IPS-15b (cell line): Measurements from ENCODE around the gene FGF21.
"Not testable (repeated sequence)": the region's sequence is repeated elsewhere in the genome, so short reads cannot be mapped to it uniquely, and the experiment has no call there.

Source experiments
- H3K27me3 ChIP-seq: one replicate; pipeline ENCODE4 v1.6.1; 2013; ENCODE audit warnings: low read length; ENCODE audit not compliant: control insufficient read depth, insufficient read depth
- H3K36me3 ChIP-seq: one replicate; pipeline ENCODE4 v1.6.1; 2013; ENCODE audit warnings: low read length; ENCODE audit not compliant: control insufficient read depth, insufficient read depth
- H3K4me1 ChIP-seq: one replicate; pipeline ENCODE4 v1.6.1; 2013; ENCODE audit warnings: mild to moderate bottlenecking, low read length; ENCODE audit not compliant: control insufficient read depth, insufficient read depth
- H3K4me3 ChIP-seq: one replicate; pipeline ENCODE4 v1.5.1; 2013; ENCODE audit warnings: low read depth, low read length
- H3K9ac ChIP-seq: one replicate; pipeline ENCODE4 v1.6.1; 2013; ENCODE audit warnings: low read depth, mild to moderate bottlenecking, low read length
- H3K9me3 ChIP-seq: one replicate; pipeline ENCODE4 v1.6.1; 2013; ENCODE audit warnings: mild to moderate bottlenecking, low read length; ENCODE audit not compliant: control insufficient read depth, insufficient read depth

Gene FGF21

DNA sequence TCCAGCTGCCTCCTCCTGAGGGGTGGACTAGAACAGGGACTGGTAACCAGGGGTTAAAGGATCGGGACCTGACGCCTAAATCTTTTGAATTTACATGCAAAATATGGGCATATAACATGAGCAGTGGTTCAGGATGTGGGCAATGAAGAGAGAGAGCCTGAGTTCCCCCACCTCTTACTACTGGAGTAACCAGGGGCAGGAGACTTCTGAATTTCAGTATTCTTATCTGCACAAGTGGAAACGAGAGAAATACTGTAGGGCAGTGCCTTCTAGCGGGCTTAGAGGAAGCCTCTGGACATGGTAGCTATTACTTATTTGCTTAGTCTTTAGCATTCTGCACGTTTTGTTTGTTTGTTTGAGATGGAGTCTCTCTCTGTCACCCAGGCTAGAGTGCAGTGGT is 29.2 kb downstream of the FGF21 start:
- no peaks in the 10 kb centered on the region for H3K9me3 ChIP-seq
- H3K27me3 ChIP-seq: peaks cover 4% of the 10 kb centered on the region
- no peaks in the 10 kb centered on the region for H3K4me1 ChIP-seq
- no peak overlapping the region for H3K9ac ChIP-seq
- no peak overlapping the region for H3K4me3 ChIP-seq
- no peaks in the 10 kb centered on the region for H3K36me3 ChIP-seq

DNA sequence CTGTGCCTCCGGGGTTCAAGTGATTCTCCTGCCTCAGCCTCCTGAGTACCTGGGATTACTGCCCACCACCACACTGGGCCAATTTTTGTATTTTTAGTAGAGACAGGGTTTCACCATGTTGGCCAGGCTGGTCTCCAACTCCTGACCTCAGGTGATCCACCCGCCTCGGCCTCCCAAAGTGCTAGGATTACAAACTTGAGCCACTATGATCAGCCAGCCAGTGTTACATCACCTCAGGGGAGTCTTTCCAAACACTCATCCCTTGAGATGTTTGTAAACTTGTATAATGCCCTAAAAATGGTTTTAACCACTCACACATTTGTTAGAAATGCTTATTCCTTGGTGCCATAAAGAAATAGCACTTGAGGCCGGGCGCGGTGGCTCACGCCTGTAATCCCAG is 31.1 kb downstream of the FGF21 start:
- H3K36me3 ChIP-seq, H3K4me3 ChIP-seq, H3K9ac ChIP-seq, H3K9me3 ChIP-seq, H3K27me3 ChIP-seq, H3K4me1 ChIP-seq: not testable (repeated sequence)

DNA sequence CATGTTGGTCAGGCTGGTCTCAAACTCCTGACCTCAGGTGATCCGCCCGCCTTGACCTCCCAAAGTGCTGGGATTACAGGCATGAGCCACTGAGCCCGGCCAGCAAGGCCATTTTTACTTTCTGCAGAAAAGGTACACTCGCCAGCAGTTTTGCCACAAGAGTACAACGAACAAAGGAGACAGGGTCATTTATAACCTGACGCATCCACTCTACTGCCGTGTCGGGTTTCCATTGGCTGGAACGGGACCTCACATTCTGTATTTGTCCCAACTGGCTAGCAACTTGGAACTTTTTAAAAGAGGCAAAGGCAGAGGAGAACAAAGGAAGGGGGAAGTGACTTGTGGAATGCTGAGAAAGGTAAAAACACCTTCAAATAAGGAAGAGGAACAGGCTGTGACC is 32.0 kb downstream of the FGF21 start:
- not testable (repeated sequence) for H3K36me3 ChIP-seq, H3K27me3 ChIP-seq, H3K4me1 ChIP-seq, H3K4me3 ChIP-seq, H3K9me3 ChIP-seq, H3K9ac ChIP-seq

DNA sequence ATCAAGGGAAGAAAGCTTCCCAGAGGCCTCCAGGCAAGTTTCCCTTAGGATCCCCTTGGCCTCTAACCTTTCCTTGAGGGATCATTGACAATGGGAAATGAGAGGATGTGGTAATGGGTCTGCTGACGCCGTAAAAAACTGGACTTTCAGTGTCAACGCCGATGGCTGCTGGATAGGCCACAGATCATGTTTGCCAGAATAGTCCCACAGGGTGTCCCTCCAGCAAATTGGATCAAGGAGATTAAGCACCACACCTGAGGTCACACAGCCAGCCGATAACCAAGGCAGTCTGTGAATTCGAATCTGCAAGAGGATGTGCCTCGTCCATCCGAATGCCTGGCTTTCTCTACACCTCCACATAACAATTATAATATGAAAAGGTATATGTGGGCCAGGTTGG is 37.9 kb downstream of the FGF21 start:
- H3K4me3 ChIP-seq: no peak overlapping the region
- peaks cover 7% of the 10 kb centered on the region for H3K36me3 ChIP-seq
- no peaks in the 10 kb centered on the region for H3K9me3 ChIP-seq
- H3K4me1 ChIP-seq: no peaks in the 10 kb centered on the region
- H3K9ac ChIP-seq: peak overlapping the region; percentile 3
- H3K27me3 ChIP-seq: no peaks in the 10 kb centered on the region

- Histone ChIP-seq H3K27me3 (no peaks in the 10 kb centered on the region), H3K9ac (no peak overlapping the region)
Observed at GRCh38 chr19:48794291-48794690, 39.0 kb downstream of the FGF21 start.

GRCh38 chr19:48795055-48795684 is 39.8 kb downstream of the FGF21 start:
- Histone ChIP-seq H3K4me1 (peaks cover 3% of the 10 kb centered on the region), H3K27me3 (no peaks in the 10 kb centered on the region), H3K9ac (peak overlapping the region; percentile 71), H3K36me3 (peaks cover 7% of the 10 kb centered on the region), H3K9me3 (no peaks in the 10 kb centered on the region), H3K4me3 (peak overlapping the region; percentile 94)

More at GRCh38 chr19:48794291-48794690, 39.0 kb downstream of the FGF21 start:
- H3K9me3 ChIP-seq: no peaks in the 10 kb centered on the region
- H3K4me3 ChIP-seq: no peak overlapping the region
- H3K4me1 ChIP-seq: peaks cover 2% of the 10 kb centered on the region
- H3K36me3 ChIP-seq: peaks cover 7% of the 10 kb centered on the region

- H3K4me1 ChIP-seq: peaks cover 3% of the 10 kb centered on the region
- no peaks in the 10 kb centered on the region for H3K9me3 ChIP-seq
- H3K4me3 ChIP-seq: no peak overlapping the region
- H3K9ac ChIP-seq: no peak overlapping the region
- no peaks in the 10 kb centered on the region for H3K27me3 ChIP-seq
- H3K36me3 ChIP-seq: peaks cover 7% of the 10 kb centered on the region
Observed at GRCh38 chr19:48795685-48796070, 40.4 kb downstream of the FGF21 start.

GRCh38 chr19:48796298-48797083 is 41.2 kb downstream of the FGF21 start:
- Histone ChIP-seq H3K4me3 (no peak overlapping the region), H3K9me3 (no peaks in the 10 kb centered on the region), H3K36me3 (peaks cover 7% of the 10 kb centered on the region), H3K4me1 (peaks cover 3% of the 10 kb centered on the region), H3K9ac (no peak overlapping the region), H3K27me3 (no peaks in the 10 kb centered on the region)

DNA sequence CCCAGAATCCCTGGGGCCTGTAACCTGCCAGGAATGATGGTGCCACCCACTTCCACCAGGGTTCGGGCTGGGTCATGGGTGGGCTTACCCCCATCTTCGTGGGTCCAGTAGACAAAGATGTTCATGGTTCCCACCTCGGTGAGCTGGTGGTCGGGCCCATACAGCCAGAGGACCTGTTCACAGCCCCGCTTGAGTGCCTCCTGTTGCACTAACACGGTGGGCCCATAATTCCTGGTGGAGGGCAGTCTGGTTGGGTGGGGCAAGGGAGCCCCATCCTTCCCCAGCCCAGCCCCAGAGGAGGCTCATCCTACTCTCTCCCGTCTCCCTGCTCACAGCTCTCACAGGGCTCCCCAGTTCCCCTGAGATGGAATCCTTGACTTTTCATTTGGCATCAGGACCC is 41.8 kb downstream of the FGF21 start:
- Histone ChIP-seq H3K27me3 (no peaks in the 10 kb centered on the region), H3K9me3 (no peaks in the 10 kb centered on the region), H3K9ac (no peak overlapping the region), H3K4me1 (peaks cover 3% of the 10 kb centered on the region), H3K4me3 (no peak overlapping the region), H3K36me3 (peaks cover 7% of the 10 kb centered on the region)

DNA sequence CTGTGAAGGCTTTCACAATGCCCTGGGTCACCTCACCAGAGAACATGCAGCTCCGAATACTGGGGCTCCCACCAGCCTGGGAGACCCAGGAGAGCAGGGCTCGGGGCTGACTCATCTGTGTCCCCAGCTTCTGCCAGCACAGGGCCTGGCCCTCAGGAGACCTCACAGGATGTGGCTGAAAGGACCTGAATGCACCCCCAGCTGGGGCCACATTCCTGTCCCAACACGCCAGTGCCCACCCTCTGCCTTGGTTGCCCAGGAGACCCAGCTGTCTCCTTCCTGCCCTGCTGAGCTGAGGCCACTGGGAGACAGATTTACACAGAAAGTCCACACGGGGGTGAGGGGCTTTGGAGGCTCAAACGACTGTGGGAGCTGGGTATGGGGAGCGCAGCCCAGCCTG is 43.6 kb downstream of the FGF21 start:
- H3K27me3 ChIP-seq: no peaks in the 10 kb centered on the region
- H3K4me1 ChIP-seq: peaks cover 3% of the 10 kb centered on the region
- H3K9ac ChIP-seq: no peak overlapping the region
- H3K9me3 ChIP-seq: no peaks in the 10 kb centered on the region
- H3K36me3 ChIP-seq: peaks cover 7% of the 10 kb centered on the region
- H3K4me3 ChIP-seq: no peak overlapping the region

GRCh38 chr19:48799358-48800300 is 44.3 kb downstream of the FGF21 start:
- H3K9ac ChIP-seq: peak overlapping the region; percentile 9
- peaks cover 7% of the 10 kb centered on the region for H3K36me3 ChIP-seq
- peaks cover 3% of the 10 kb centered on the region for H3K4me1 ChIP-seq
- H3K9me3 ChIP-seq: no peaks in the 10 kb centered on the region
- no peak overlapping the region for H3K4me3 ChIP-seq
- H3K27me3 ChIP-seq: no peaks in the 10 kb centered on the region
